SK-N-SH treated with all-trans-retinoic acid at 6 μM for 48 hours (cell line): Measurements from ENCODE around the gene TAS2R39.

Source experiments
- ATAC-seq: fragments of 200-7000 bp; cut with Tn5 transposase; 3 replicates; pipeline ENCODE4 v1.9.1; 2020; ENCODE audit warnings: mild to moderate bottlenecking, moderate library complexity
- ARNTL ChIP-seq: fragments of 450-650 bp; formaldehyde crosslinking; IDR thresholded peaks from 2 replicates; pipeline ENCODE4 v1.5.0; 2020; ENCODE audit warnings: low read depth, mild to moderate bottlenecking, moderate library complexity, borderline replicate concordance
- BACH2 ChIP-seq: fragments of 250-450 bp; sonication (Bioruptor Pico); IDR thresholded peaks from 2 replicates; pipeline ENCODE4 v1.9.0; 2021; ENCODE audit warnings: mild to moderate bottlenecking, borderline replicate concordance
- CREB5 ChIP-seq: fragments of 250-450 bp; sonication (Bioruptor Pico); IDR thresholded peaks from 2 replicates; pipeline ENCODE4 v1.5.1; 2020; ENCODE audit warnings: low read depth, mild to moderate bottlenecking, moderate library complexity
- CSDC2 ChIP-seq: fragments of 250-450 bp; sonication (Bioruptor Pico); IDR thresholded peaks from 2 replicates; pipeline ENCODE4 v1.5.0; 2020; ENCODE audit warnings: mild to moderate bottlenecking, moderate library complexity
- ESRRG ChIP-seq: fragments of 250-450 bp; sonication (Bioruptor Pico); IDR thresholded peaks from 2 replicates; pipeline ENCODE4 v1.6.1; 2021; ENCODE audit warnings: mild to moderate bottlenecking
- GLIS3 ChIP-seq: fragments of 250-450 bp; sonication (Bioruptor Pico); IDR thresholded peaks from 2 replicates; pipeline ENCODE4 v1.5.0; 2020; ENCODE audit warnings: mild to moderate bottlenecking, moderate library complexity
- PATZ1 ChIP-seq: fragments of 250-450 bp; sonication (Bioruptor Pico); IDR thresholded peaks from 2 replicates; pipeline ENCODE4 v1.8.0; 2020; ENCODE audit warnings: mild to moderate bottlenecking, moderate library complexity, borderline replicate concordance
- RARB ChIP-seq: fragments of 250-450 bp; sonication (Bioruptor Pico); IDR thresholded peaks from 2 replicates; pipeline ENCODE4 v1.8.0; 2021; ENCODE audit warnings: mild to moderate bottlenecking, moderate library complexity
- SNAI2 ChIP-seq: fragments of 250-450 bp; sonication (Bioruptor Pico); IDR thresholded peaks from 2 replicates; pipeline ENCODE4 v1.5.0; 2020; ENCODE audit warnings: mild to moderate bottlenecking, moderate library complexity
- TCF4 ChIP-seq: fragments of 250-450 bp; sonication (Bioruptor Pico); IDR thresholded peaks from 2 replicates; pipeline ENCODE4 v1.8.0; 2021; ENCODE audit warnings: mild to moderate bottlenecking, moderate library complexity, borderline replicate concordance
- ZFP30 ChIP-seq: fragments of 450-650 bp; formaldehyde crosslinking; IDR thresholded peaks from 2 replicates; pipeline ENCODE4 v1.5.0; 2022; ENCODE audit warnings: mild to moderate bottlenecking, moderate library complexity
- ZNF565 ChIP-seq: fragments of 450-650 bp; formaldehyde crosslinking; conservative IDR thresholded peaks from 2 replicates; pipeline ENCODE4 v1.5.0; 2020; ENCODE audit warnings: low read depth, mild to moderate bottlenecking, moderate library complexity
- ZNF70 ChIP-seq: fragments of 450-650 bp; formaldehyde crosslinking; IDR thresholded peaks from 2 replicates; pipeline ENCODE4 v1.5.0; 2020; ENCODE audit warnings: mild to moderate bottlenecking, moderate library complexity
- TF ChIP-seq, protein P1 (sequence below): fragments of 250-450 bp; sonication (Bioruptor Pico); IDR thresholded peaks from 2 replicates; pipeline ENCODE4 v1.5.1; 2021; ENCODE audit warnings: mild to moderate bottlenecking, moderate library complexity

The TAS2R39 gene

GRCh38 chr7:143230602-143231457, 47.6 kb downstream of the TAS2R39 start:
- no peak for ATAC-seq
- TF ChIP-seq GLIS3 (CRISPR knock-in tag) (no peak), TCF4 (CRISPR knock-in tag) (no peak), ZFP30 (no peak), SNAI2 (no peak), PATZ1 (CRISPR knock-in tag) (no peak), ESRRG (CRISPR knock-in tag) (no peak), RARB (CRISPR knock-in tag) (no peak), CSDC2 (no peak), CREB5 (CRISPR knock-in tag) (no peak), ZNF70 (CRISPR knock-in tag) (no peak), ARNTL (no peak), ZNF565 (CRISPR knock-in tag) (no peak), BACH2 (CRISPR knock-in tag) (no peak)
- TF ChIP-seq, protein P1, sequence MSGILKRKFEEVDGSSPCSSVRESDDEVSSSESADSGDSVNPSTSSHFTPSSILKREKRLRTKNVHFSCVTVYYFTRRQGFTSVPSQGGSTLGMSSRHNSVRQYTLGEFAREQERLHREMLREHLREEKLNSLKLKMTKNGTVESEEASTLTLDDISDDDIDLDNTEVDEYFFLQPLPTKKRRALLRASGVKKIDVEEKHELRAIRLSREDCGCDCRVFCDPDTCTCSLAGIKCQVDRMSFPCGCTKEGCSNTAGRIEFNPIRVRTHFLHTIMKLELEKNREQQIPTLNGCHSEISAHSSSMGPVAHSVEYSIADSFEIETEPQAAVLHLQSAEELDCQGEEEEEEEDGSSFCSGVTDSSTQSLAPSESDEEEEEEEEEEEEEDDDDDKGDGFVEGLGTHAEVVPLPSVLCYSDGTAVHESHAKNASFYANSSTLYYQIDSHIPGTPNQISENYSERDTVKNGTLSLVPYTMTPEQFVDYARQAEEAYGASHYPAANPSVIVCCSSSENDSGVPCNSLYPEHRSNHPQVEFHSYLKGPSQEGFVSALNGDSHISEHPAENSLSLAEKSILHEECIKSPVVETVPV: no peak
- TF ChIP-seq, all 23 proteins: peak for 0
